GM10266 (cell line): ENCODE data around the gene HSPA4L.

ENCODE experiments used
- DNase-seq: peaks from one replicate; pipeline ENCODE4 v3.0.0; 2012; ENCODE audit errors: extremely low spot score
- TF ChIP-seq, protein P1 (sequence below): IDR thresholded peaks from 2 replicates; pipeline ENCODE4 v1.5.1; 2012; ENCODE audit warnings: mild to moderate bottlenecking, low read depth; ENCODE audit not compliant: control insufficient read depth, insufficient read depth; ENCODE audit errors: missing control alignments

Gene HSPA4L

DNA sequence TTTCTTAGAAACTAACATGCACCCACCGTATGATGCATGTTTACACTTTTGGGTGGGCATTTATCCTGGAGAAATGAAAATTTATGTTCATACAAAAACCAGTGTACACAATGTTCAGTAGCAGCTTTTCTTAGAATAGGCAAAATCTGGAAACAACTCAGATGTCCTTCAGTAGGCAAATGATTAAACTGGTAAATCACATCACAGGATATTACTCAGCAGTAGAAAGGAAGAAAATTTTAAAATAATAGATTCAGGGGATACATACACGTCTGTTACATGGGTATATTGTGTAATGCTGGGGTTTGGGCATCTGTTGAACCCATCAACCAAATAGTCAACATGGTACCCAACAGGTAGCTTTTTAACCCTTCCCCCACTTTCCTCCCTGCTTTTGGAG lies 25.2 kb upstream of the HSPA4L start:
- no peak for DNase-seq
- TF ChIP-seq, protein P1, sequence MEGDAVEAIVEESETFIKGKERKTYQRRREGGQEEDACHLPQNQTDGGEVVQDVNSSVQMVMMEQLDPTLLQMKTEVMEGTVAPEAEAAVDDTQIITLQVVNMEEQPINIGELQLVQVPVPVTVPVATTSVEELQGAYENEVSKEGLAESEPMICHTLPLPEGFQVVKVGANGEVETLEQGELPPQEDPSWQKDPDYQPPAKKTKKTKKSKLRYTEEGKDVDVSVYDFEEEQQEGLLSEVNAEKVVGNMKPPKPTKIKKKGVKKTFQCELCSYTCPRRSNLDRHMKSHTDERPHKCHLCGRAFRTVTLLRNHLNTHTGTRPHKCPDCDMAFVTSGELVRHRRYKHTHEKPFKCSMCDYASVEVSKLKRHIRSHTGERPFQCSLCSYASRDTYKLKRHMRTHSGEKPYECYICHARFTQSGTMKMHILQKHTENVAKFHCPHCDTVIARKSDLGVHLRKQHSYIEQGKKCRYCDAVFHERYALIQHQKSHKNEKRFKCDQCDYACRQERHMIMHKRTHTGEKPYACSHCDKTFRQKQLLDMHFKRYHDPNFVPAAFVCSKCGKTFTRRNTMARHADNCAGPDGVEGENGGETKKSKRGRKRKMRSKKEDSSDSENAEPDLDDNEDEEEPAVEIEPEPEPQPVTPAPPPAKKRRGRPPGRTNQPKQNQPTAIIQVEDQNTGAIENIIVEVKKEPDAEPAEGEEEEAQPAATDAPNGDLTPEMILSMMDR: no peak

DNA sequence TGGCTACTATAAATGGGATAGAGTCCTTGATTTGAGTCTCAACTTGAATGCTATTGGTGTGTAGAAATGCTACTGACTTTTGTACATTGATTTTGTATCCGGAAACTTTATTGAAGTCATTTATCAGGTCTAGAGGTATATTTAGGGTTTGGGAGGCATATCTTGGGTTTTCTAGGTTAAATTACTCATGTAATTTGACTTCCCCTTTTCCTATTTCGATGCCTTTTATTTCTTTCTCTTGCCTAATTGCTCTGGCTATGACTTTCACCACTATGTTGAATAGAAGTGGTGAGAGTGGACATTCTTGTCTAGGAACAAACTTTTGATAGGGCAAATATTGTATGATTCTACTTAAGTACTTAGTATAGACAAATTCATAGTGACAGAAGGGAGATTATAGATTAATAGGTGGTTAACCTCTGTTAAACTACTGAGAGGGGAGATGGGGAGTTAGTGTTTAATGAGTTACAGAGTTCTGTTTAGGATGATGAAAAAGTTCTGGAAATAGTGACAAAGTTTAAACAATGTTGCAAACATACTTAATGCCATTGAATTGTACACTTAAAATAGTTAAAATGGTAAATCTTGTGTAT lies 22.8 kb upstream of the HSPA4L start:
- TF ChIP-seq, protein P1: no peak
- DNase-seq: no peak

DNA sequence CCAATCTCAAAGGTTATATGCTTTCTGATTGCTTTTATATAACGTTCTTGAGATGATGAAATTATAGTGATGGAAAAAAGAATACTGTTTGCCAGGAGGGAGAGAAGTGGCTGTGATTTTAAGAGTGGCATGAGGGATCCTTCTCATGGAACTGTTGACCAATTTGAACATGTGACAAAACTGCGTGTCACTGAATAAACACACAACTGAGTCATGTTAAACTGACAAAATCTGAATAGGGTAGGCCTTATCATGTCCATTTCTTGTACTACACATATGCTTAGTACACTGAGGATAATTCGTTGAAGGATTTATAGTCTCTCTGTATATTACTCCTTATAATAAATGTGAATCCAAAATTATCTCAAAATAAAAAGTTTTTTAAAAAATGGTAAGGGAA lies 22.2 kb upstream of the HSPA4L start:
- no peak for DNase-seq
- TF ChIP-seq, protein P1: no peak

DNA sequence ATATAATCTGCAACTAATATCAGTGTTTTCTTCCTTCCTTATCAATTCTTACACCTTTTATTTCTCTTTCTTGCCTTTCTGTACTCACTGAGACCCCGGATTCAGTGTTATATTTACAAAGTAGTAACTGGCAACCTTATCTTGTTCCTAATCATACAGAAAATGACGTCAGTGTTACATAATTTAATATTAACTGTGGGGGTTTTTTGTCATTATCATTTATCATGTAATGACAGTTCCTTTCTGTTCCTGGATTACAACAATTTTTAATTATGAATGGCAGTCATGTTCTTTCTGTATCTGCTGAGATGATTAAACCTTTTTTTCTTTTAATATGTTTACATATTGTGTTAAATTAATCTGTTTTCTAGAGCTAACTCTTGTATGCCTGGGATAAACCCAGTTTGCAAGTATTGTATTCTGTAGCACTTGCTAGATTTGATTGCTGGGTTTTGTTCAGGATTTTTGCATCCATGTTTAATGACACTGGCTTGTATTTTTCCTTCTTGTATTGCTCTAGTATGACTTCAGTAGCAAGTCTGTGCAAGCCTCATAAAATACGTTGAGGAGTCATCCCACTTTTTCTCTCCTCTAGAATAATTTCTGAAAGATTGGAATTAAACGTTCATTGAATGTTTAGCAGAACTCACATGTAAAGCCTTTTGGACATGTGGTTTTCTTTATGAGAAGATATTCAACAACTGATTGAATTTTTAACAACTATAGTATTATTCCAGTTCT lies 10.4 kb upstream of the HSPA4L start:
- DNase-seq: no peak
- TF ChIP-seq, protein P1: no peak

DNA sequence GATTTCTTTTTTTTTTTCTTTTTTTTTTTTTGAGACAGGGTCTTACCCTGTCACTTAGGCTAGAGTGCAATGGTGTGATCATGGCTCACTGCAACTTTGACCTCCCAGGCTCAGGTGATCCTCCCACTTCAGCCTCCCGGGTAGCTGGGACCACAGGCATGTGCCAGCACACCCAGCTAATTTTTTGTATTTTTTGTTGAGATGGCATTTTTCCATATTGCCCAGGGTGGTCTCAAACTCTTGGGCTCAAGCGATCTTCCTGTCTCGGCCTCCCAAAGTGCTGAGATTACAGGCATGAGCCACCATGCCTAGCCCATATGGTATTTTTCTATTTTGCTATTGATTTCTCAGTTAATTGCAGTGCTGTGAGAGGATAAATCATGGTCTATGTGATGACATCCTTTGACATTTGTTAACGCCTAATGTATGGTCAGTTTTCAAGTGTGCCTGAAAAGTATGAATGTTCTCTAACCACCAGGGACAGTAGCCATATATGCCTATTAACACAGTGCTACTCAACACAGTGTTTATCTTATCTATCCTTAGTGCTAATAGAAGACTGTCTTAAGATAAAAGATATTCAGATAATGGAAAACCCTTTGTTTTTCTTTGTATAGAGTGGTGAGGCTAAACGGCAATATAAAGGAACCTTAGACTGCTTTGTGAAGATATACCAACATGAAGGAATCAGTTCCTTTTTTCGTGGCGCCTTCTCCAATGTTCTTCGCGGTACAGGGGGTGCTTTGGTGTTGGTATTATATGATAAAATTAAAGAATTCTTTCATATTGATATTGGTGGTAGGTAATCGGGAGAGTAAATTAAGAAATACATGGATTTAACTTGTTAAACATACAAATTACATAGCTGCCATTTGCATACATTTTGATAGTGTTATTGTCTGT lies 9.1 kb upstream of the HSPA4L start:
- DNase-seq: no peak
- TF ChIP-seq, protein P1: no peak

DNA sequence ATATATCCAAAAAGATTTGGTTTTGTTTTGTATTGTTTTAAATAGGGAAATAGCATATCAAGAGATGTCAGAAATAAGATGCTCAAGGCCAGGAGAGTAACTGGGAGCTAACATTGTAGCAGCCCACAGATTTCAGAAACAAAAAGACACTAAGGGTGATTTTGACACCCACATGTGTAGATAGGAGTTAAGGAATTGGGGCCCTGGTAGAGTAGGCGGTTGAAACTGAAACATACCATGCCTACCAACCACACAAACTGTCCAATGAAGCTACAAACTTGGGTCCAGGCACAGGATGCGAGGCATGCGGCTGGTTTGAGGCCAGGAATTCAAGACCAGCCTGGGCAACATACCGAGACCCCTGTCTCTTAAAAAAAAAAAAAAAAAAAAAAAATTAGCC lies 6.3 kb upstream of the HSPA4L start:
- TF ChIP-seq, protein P1: no peak
- DNase-seq: no peak

DNA sequence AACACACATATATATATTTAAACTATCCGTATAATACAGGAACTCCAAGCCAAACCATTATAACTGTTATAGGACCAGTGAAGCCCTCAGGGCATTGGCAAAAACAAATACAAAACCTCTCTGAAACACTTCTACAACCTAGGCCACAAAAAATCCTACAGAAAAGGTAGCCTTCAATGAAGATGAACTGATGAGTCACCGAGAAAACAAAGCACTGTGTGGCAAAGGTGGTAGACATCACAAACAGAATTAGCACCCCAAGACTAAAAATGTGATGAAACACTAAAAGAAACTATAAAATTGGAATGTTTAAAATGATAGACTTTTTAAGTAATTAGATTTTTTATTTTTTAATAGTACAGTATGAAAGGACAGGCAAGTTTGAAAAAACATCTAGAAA lies 5.5 kb upstream of the HSPA4L start:
- TF ChIP-seq, protein P1: no peak
- DNase-seq: no peak
